GM12878 (cell line): ENCODE results near the gene CASQ1. TPM values are rescaled to one million over a fixed set of nuclear protein-coding genes. Genes with fewer than 3 reads are reported as not detected.

Experiments used
- ATAC-seq: fragments of 200-7000 bp; cut with Tn5 transposase; 3 replicates; pipeline ENCODE4 v1.9.1; 2020; ENCODE audit warnings: mild to moderate bottlenecking, moderate library complexity
- BruUV-seq: library from RNA; stranded (reverse); fragments of 400-500 nt; replicated peaks from 2 replicates; lab custom pipeline; 2021; lab: Mats Ljungman, UMichigan
- CTCF ChIA-PET: fragments of 300-600 bp; sonication (Branson Sonifier 250); formaldehyde crosslinking; extraction: SDS; loops from one replicate; lab custom pipeline; 2021; ENCODE audit warnings: inconsistent platforms; lab: Yijun Ruan, JAX
- POLR2A ChIA-PET: fragments of 350-600 bp; formaldehyde crosslinking; extraction: SDS; loops from one replicate; lab custom pipeline; 2021; ENCODE audit warnings: inconsistent platforms; lab: Charles Lee
- RAD21 ChIA-PET: fragments of 300-600 bp; sonication (Branson Sonifier 250); formaldehyde crosslinking; loops from one replicate; lab custom pipeline; 2023; ENCODE audit warnings: antibody characterized with exemption; ENCODE audit not compliant: unreplicated experiment; lab: Charles Lee
- SMC1A ChIA-PET: fragments of 300-600 bp; sonication (Branson Sonifier 250); formaldehyde crosslinking; loops from one replicate; lab custom pipeline; 2023; ENCODE audit not compliant: unreplicated experiment, uncharacterized antibody; lab: Charles Lee
- DNase-seq: peaks from one replicate; pipeline ENCODE4 v3.0.0-alpha.2; 2011; ENCODE audit warnings: low read depth, low spot score
- FAIRE-seq: peaks from 3 replicates; lab custom pipeline; 2011; peaks lifted over from hg19 to GRCh38; lab: Jason Lieb, UNC
- H2AFZ ChIP-seq: 2 replicates; pipeline ENCODE4 v1.6.0; 2011; ENCODE audit warnings: low read depth, low read length, control low read depth; ENCODE audit not compliant: control insufficient read depth
- H3K27ac ChIP-seq: 2 replicates; pipeline ENCODE4 v1.5.1; 2011; ENCODE audit warnings: control low read depth; ENCODE audit not compliant: control insufficient read depth, insufficient read depth
- H3K27me3 ChIP-seq, 2 experiments: replicated peaks in 1 of 2; 2 replicates each; pipeline versions ENCODE4 v1.6.0 to v1.6.1; 2011; ENCODE audit warnings: low read length in 1 of 2; ENCODE audit not compliant: control insufficient read depth in 2 of 2, insufficient read depth in 2 of 2
- H3K36me3 ChIP-seq, 2 experiments: 2 replicates each; pipeline ENCODE4 v1.5.1; 2011; ENCODE audit warnings: low read length in 1 of 2; ENCODE audit not compliant: control insufficient read depth in 2 of 2, insufficient read depth in 2 of 2
- H3K4me1 ChIP-seq: 2 replicates; pipeline ENCODE4 v1.6.1; 2011; ENCODE audit warnings: mild to moderate bottlenecking, low read length, moderate library complexity, mixed read lengths; ENCODE audit not compliant: control insufficient read depth, insufficient read depth
- H3K4me2 ChIP-seq: 2 replicates; pipeline ENCODE4 v1.6.0; 2011; ENCODE audit warnings: control low read depth; ENCODE audit not compliant: control insufficient read depth, insufficient read depth
- H3K4me3 ChIP-seq: fragments of 200-600 bp; sonication (generic); 2 replicates; pipeline ENCODE4 v1.5.1; 2016
- H3K79me2 ChIP-seq: 2 replicates; pipeline ENCODE4 v1.6.0; 2011; ENCODE audit warnings: low read length; ENCODE audit not compliant: control insufficient read depth, insufficient read depth
- H3K9ac ChIP-seq: 2 replicates; pipeline ENCODE4 v1.8.0; 2011; ENCODE audit warnings: low read length, control low read depth, mixed read lengths; ENCODE audit not compliant: control insufficient read depth, insufficient read depth
- H3K9me3 ChIP-seq: replicated peaks from 3 replicates; pipeline ENCODE4 v1.5.1; 2011; ENCODE audit warnings: mild to moderate bottlenecking, low read length; ENCODE audit not compliant: control insufficient read depth, insufficient read depth
- H4K20me1 ChIP-seq: 2 replicates; pipeline ENCODE4 v1.6.0; 2011; ENCODE audit not compliant: control insufficient read depth, insufficient read depth
- ATF2 ChIP-seq: IDR thresholded peaks from 2 replicates; pipeline ENCODE4 v1.6.1; 2012; ENCODE audit warnings: low read length, inconsistent platforms
- CHD4 ChIP-seq: fragments of 200-600 bp; sonication (generic); IDR thresholded peaks from 2 replicates; pipeline ENCODE4 v1.6.1; 2016; ENCODE audit warnings: mild to moderate bottlenecking
- EZH2 ChIP-seq: IDR thresholded peaks from 2 replicates; pipeline ENCODE4 v1.6.1; 2012; ENCODE audit warnings: low read depth, mild to moderate bottlenecking, control low read depth, inconsistent platforms, low read length, borderline replicate concordance; ENCODE audit not compliant: control insufficient read depth
- RELB ChIP-seq: fragments of 450-650 bp; IDR thresholded peaks from 2 replicates; pipeline ENCODE4 v1.6.1; 2017; ENCODE audit warnings: low read depth, mild to moderate bottlenecking, moderate library complexity
- SPI1 ChIP-seq: IDR thresholded peaks from 2 replicates; pipeline ENCODE4 v1.6.1; 2011; ENCODE audit warnings: low read depth, mild to moderate bottlenecking, low read length, moderate library complexity, borderline replicate concordance; ENCODE audit not compliant: insufficient read depth
- WRNIP1 ChIP-seq: IDR thresholded peaks from 2 replicates; pipeline ENCODE4 v1.6.1; 2011; ENCODE audit warnings: low read depth, low read length, improper control_type of control experiment, borderline replicate concordance
- ZZZ3 ChIP-seq: IDR thresholded peaks from 2 replicates; pipeline ENCODE4 v1.6.1; 2011; ENCODE audit warnings: low read depth; ENCODE audit not compliant: control insufficient read depth, insufficient read length
- WGBS: methylation state at CpG from one replicate; pipeline ENCODE4 v1.1.6; 2016; ENCODE audit warnings: low lambda C conversion rate; ENCODE audit not compliant: insufficient replicate concordance, insufficient coverage; ENCODE audit errors: missing lambda C conversion rate; 5-methylcytosine and 5-hydroxymethylcytosine counted together
- in situ Hi-C: fragments of 300-500 bp; cut with MboI; formaldehyde crosslinking; loops from 9 replicates; pipeline ENCODE4 v1.14.3; 2018; ENCODE audit warnings: mixed read lengths
- intact Hi-C: fragments of 100-400 bp; cut with micrococcal nuclease; formaldehyde crosslinking; loops from one replicate; pipeline ENCODE4 v1.14.2; 2022; ENCODE audit not compliant: unreplicated experiment
- polyA plus RNA-seq, 11 experiments: library from polyadenylated mRNA; depleted of rRNA in 4 of 11; unstranded in 6 of 11; stranded (reverse) in 5 of 11; fragments of >200 nt; fragmentation: Nextera tagmentation in 4 of 11; fragmentation: Illumina TruSeq in 1 of 11; extraction: Ambion mirVana in 4 of 11; extraction: Trizol in 1 of 11; gene quantifications; 1 replicate in 1 of 11; 2 replicates in 10 of 11; pipeline versions ENCODE4 v1.2.1 to v1.2.3, GENCODE V29; 2011 to 2016; ENCODE audit warnings: inconsistent platforms in 2 of 11, missing spikeins in 2 of 11, low read depth in 1 of 11
- total RNA-seq, 4 experiments: library from RNA; depleted of rRNA in 3 of 4; stranded (reverse); fragments of >200 nt in 3 of 4; fragmentation: Illumina TruSeq in 1 of 4; extraction: Trizol in 1 of 4; gene quantifications; 2 replicates each; pipeline versions ENCODE4 v1.2.1 to v1.2.3, GENCODE V29; 2013 to 2021

Gene CASQ1
- total and polyA plus RNA-seq, 10 of the 15 experiments (the other 5 are each of a cell fraction or from before 2014, with no cell fraction given): 0.10 to 0.77 (median 0.34) TPM

- Histone ChIP-seq H3K27me3 (no peaks in the 10 kb centered on the region), H2AFZ (no peak overlapping the region)
- FAIRE-seq (peak; percentile 65), DNase-seq (no peak)
- no TSS peak for BruUV-seq
- TF ChIP-seq CHD4 (no peak), ATF2 (no peak), EZH2 (no peak), WRNIP1 (no peak), ZZZ3 (no peak), SPI1 (peak; percentile 54; the same call in 1 of the 2 replicates), RELB (0 out of 2 replicates have a peak, but pooled peaks have one; percentile 31)
- TF ChIP-seq, all 136 proteins: peak for 2
- ATAC-seq: peak; percentile 86
- H3K4me1 ChIP-seq: peaks cover 4% of the 10 kb centered on the region; the same call in 1 of the 2 replicates
- CTCF ChIA-PET: interaction anchor here (1.3 to 2.6 kb wide), 5 partner anchors 15 to 55 kb away, joined by 3 to 14 read pairs (median 5); no protein-coding TSS in a partner anchor
- H3K4me2 ChIP-seq: no peak overlapping the region; the same call in 1 of the 2 replicates
- no peaks in the 10 kb centered on the region for H3K9me3 ChIP-seq
- WGBS: 87% methylated on average over 5 of the region's 5 CpGs
- in situ Hi-C loops: no loop called here
- intact Hi-C loops: no loop called here
- POLR2A ChIA-PET: no interaction called here
- H3K36me3 ChIP-seq: peaks cover 9 to 31% of the 10 kb centered on the region in 2 experiments
- H3K27ac ChIP-seq: peak overlapping the region; percentile 34
- no peak overlapping the region for H3K9ac ChIP-seq
- no peaks in the 10 kb centered on the region; the same call in 1 of the 2 replicates for H3K79me2 ChIP-seq
- SMC1A ChIA-PET: interaction anchor here (0.8 to 5.8 kb wide), 3 partner anchors 15 to 44 kb away, joined by 3 to 19 read pairs (median 3); no protein-coding TSS in a partner anchor
- RAD21 ChIA-PET: interaction anchor here (1.3 kb wide), 1 partner anchor 15 kb away, joined by 6 read pairs; no protein-coding TSS in a partner anchor
- H3K4me3 ChIP-seq: no peak overlapping the region
- no peaks in the 10 kb centered on the region for H4K20me1 ChIP-seq
These were observed 46.4 kb downstream of the CASQ1 start for GRCh38 chr1:160236806-160237205.
